K562 (cell line): ENCODE measurements around the gene NCAPD2. TPM values are rescaled to one million over a fixed set of nuclear protein-coding genes. Genes with fewer than 3 reads are reported as not detected.

Experiments
- ATAC-seq: fragments of 200-7000 bp; cut with Tn5 transposase; 3 replicates; pipeline ENCODE4 v1.9.1; 2020; ENCODE audit warnings: moderate library complexity
- BruUV-seq: library from RNA; stranded (reverse); fragments of 400-500 nt; replicated peaks from 2 replicates; lab custom pipeline; 2021; lab: Mats Ljungman, UMichigan
- CTCF ChIA-PET: fragments of 300-600 bp; formaldehyde crosslinking; extraction: SDS; loops from one replicate; lab custom pipeline; 2021; ENCODE audit warnings: low intra/inter-chr PET ratio; lab: Yijun Ruan, JAX
- POLR2A ChIA-PET: fragments of 300-600, 350-650 bp; sonication (Branson Sonifier 250); formaldehyde crosslinking; extraction: SDS; loops from one replicate; lab custom pipeline; 2021; ENCODE audit warnings: antibody characterized with exemption, inconsistent platforms; lab: Yijun Ruan, JAX
- DNase-seq, 4 experiments: peaks; one replicate each; pipeline versions ENCODE4 v3.0.0 to v3.0.0-alpha.2; 2011 to 2018; ENCODE audit warnings: low spot score in 3 of 4, mixed read lengths in 3 of 4; ENCODE audit errors: extremely low read depth in 1 of 4
- FAIRE-seq: peaks from 2 replicates; lab custom pipeline; 2011; peaks lifted over from hg19 to GRCh38; lab: Jason Lieb, UNC
- H2AFZ ChIP-seq: 2 replicates; pipeline ENCODE4 v1.6.0; 2011; ENCODE audit warnings: low read depth, low read length, control low read depth, inconsistent platforms
- H3K27ac ChIP-seq: fragments of 200-600 bp; 3 replicates; pipeline ENCODE4 v1.8.0; 2011; ENCODE audit warnings: low read depth, mild to moderate bottlenecking, control low read depth, inconsistent platforms, low read length, moderate library complexity, mixed read lengths; ENCODE audit errors: extremely low read depth
- H3K27me3 ChIP-seq, 2 experiments: fragments of 300-600 bp in 1 of 2; 2 replicates in 1 of 2; 3 replicates in 1 of 2; pipeline versions ENCODE4 v1.6.0 to v1.8.0; 2011; ENCODE audit warnings: inconsistent platforms in 2 of 2, low read length in 2 of 2, mild to moderate bottlenecking in 1 of 2, mixed read lengths in 1 of 2, moderate library complexity in 1 of 2; ENCODE audit not compliant: control insufficient read depth in 2 of 2, insufficient read depth in 2 of 2
- H3K36me3 ChIP-seq: fragments of 300-600 bp; 3 replicates; pipeline ENCODE4 v1.8.0; 2011; ENCODE audit warnings: mild to moderate bottlenecking, low read length, inconsistent platforms; ENCODE audit not compliant: control insufficient read depth, insufficient read depth
- H3K4me1 ChIP-seq, 2 experiments: fragments of 200-600 bp in 1 of 2; replicated peaks in 1 of 2; 2 replicates in 1 of 2; 3 replicates in 1 of 2; pipeline versions ENCODE4 v1.5.1 to v1.8.0; 2011; ENCODE audit warnings: inconsistent platforms in 2 of 2, low read length in 2 of 2, mild to moderate bottlenecking in 1 of 2, mixed read lengths in 1 of 2, moderate library complexity in 1 of 2; ENCODE audit not compliant: control insufficient read depth in 2 of 2, insufficient read depth in 2 of 2
- H3K4me2 ChIP-seq: 2 replicates; pipeline ENCODE4 v1.6.1; 2011; ENCODE audit warnings: low read length, control low read depth, inconsistent platforms, mixed read lengths; ENCODE audit not compliant: insufficient read depth
- H3K4me3 ChIP-seq: fragments of 200-600 bp; sonication (generic), shearing (Covaris generic); 2 replicates; pipeline ENCODE4 v1.5.1; 2016; ENCODE audit warnings: control low read depth, inconsistent platforms
- H3K79me2 ChIP-seq: fragments of 200-600 bp; 3 replicates; pipeline ENCODE4 v1.8.0; 2011; ENCODE audit warnings: low read length, inconsistent platforms; ENCODE audit not compliant: control insufficient read depth, insufficient read depth
- H3K9ac ChIP-seq, 2 experiments: 2 replicates each; pipeline versions ENCODE4 v1.6.0 to v1.6.1; 2011; ENCODE audit warnings: low read depth in 2 of 2, low read length in 2 of 2, control low read depth in 1 of 2, inconsistent platforms in 1 of 2, mild to moderate bottlenecking in 1 of 2, mixed read lengths in 1 of 2; ENCODE audit not compliant: insufficient read depth in 1 of 2
- H3K9me1 ChIP-seq: one replicate; pipeline ENCODE4 v1.6.0; 2011; ENCODE audit warnings: inconsistent platforms, mild to moderate bottlenecking, low read length, moderate library complexity; ENCODE audit not compliant: control insufficient read depth, insufficient read depth
- H3K9me3 ChIP-seq: replicated peaks from 2 replicates; pipeline ENCODE4 v1.5.1; 2011; ENCODE audit warnings: low read depth, low read length, inconsistent platforms; ENCODE audit not compliant: control insufficient read depth, insufficient read depth
- H4K20me1 ChIP-seq: replicated peaks from 2 replicates; pipeline ENCODE4 v1.6.1; 2011; ENCODE audit warnings: low read length, inconsistent platforms, mixed read lengths; ENCODE audit not compliant: control insufficient read depth, insufficient read depth
- ESRRB ChIP-seq: fragments of 250-450 bp; sonication (Bioruptor Pico); IDR thresholded peaks from 2 replicates; pipeline ENCODE4 v1.5.0; 2020; ENCODE audit warnings: mild to moderate bottlenecking, moderate library complexity, borderline replicate concordance
- MYC ChIP-seq, 2 experiments: fragments of 250-450 bp in 1 of 2; sonication (Bioruptor Pico) in 1 of 2; IDR thresholded peaks; 2 replicates each; pipeline versions ENCODE4 v1.5.1 to v1.6.1; 2012 to 2021; ENCODE audit warnings: low read depth in 2 of 2, borderline replicate concordance in 1 of 2, improper control_type of control experiment in 1 of 2, low read length in 1 of 2, mild to moderate bottlenecking in 1 of 2, moderate library complexity in 1 of 2
- POLR2A ChIP-seq: fragments of 450-650 bp; conservative IDR thresholded peaks from 2 replicates; pipeline ENCODE4 v1.6.1; 2016
- POLR2AphosphoS5 ChIP-seq: IDR thresholded peaks from 2 replicates; pipeline ENCODE4 v1.6.1; 2011; ENCODE audit warnings: mild to moderate bottlenecking, low read depth, low read length, moderate library complexity; ENCODE audit not compliant: control insufficient read depth, insufficient read depth
- POLR2G ChIP-seq: fragments of 200-400 bp; formaldehyde crosslinking; IDR thresholded peaks from 2 replicates; pipeline ENCODE4 v1.6.1; 2017; ENCODE audit warnings: low read depth, mild to moderate bottlenecking, antibody characterized with exemption, low read length, moderate library complexity
- PPARD ChIP-seq: fragments of 250-450 bp; sonication (Bioruptor Pico); IDR thresholded peaks from 2 replicates; pipeline ENCODE4 v1.8.0; 2022; ENCODE audit warnings: inconsistent platforms, mild to moderate bottlenecking, moderate library complexity
- RBFOX2 ChIP-seq: fragments of 200-400 bp; formaldehyde crosslinking; IDR thresholded peaks from 2 replicates; pipeline ENCODE4 v1.6.1; 2017; ENCODE audit warnings: low read depth, mild to moderate bottlenecking, low read length, moderate library complexity
- ZNF184 ChIP-seq: sonication (generic); formaldehyde crosslinking; IDR thresholded peaks from 2 replicates; pipeline ENCODE4 v1.5.0; 2020; ENCODE audit warnings: missing genetic modification reagents
- ZNF232 ChIP-seq: sonication (generic); formaldehyde crosslinking; IDR thresholded peaks from 2 replicates; pipeline ENCODE4 v1.8.0; 2022; ENCODE audit warnings: mild to moderate bottlenecking, missing genetic modification reagents
- WGBS: fragments of 100-300 bp; shearing (Covaris generic); methylation state at CpG from one replicate; pipeline ENCODE4 v1.1.6; 2016; ENCODE audit warnings: low coverage, mixed read lengths; ENCODE audit not compliant: insufficient coverage; ENCODE audit errors: missing lambda C conversion rate; 5-methylcytosine and 5-hydroxymethylcytosine counted together
- in situ Hi-C: fragments of 300-500 bp; cut with MboI; formaldehyde crosslinking; loops from 4 replicates; pipeline ENCODE4 v1.15.0; 2018; ENCODE audit warnings: inconsistent platforms, mixed read lengths
- intact Hi-C: fragments of 100-400 bp; cut with micrococcal nuclease; formaldehyde crosslinking; loops from 2 replicates; pipeline ENCODE4 v1.14.2; 2022
- polyA plus RNA-seq, 8 experiments: library from polyadenylated mRNA; depleted of rRNA in 4 of 8; stranded (reverse) in 5 of 8; unstranded in 3 of 8; fragments of >200 nt; fragmentation: Nextera tagmentation in 2 of 8; fragmentation: Illumina TruSeq in 1 of 8; extraction: Ambion mirVana in 2 of 8; extraction: Trizol in 1 of 8; gene quantifications; 2 replicates each; pipeline versions ENCODE4 v1.2.1 to v1.2.3, GENCODE V29; 2011 to 2014; ENCODE audit warnings: inconsistent platforms in 1 of 8, missing spikeins in 1 of 8
- total RNA-seq, 7 experiments: library from RNA; depleted of rRNA in 6 of 7; stranded (reverse); fragments of >200 nt in 6 of 7; fragmentation: Illumina TruSeq in 2 of 7; extraction: Trizol in 2 of 7; gene quantifications; 2 replicates each; pipeline versions ENCODE4 v1.2.1 to v1.2.3, GENCODE V29; 2011 to 2021; ENCODE audit warnings: low replicate concordance in 1 of 7

NCAPD2 gene
- total and polyA plus RNA-seq, 9 of the 15 experiments (the other 6 are each of a cell fraction or from before 2014, with no cell fraction given): 16.9 to 93.7 (median 68.3) TPM

DNA sequence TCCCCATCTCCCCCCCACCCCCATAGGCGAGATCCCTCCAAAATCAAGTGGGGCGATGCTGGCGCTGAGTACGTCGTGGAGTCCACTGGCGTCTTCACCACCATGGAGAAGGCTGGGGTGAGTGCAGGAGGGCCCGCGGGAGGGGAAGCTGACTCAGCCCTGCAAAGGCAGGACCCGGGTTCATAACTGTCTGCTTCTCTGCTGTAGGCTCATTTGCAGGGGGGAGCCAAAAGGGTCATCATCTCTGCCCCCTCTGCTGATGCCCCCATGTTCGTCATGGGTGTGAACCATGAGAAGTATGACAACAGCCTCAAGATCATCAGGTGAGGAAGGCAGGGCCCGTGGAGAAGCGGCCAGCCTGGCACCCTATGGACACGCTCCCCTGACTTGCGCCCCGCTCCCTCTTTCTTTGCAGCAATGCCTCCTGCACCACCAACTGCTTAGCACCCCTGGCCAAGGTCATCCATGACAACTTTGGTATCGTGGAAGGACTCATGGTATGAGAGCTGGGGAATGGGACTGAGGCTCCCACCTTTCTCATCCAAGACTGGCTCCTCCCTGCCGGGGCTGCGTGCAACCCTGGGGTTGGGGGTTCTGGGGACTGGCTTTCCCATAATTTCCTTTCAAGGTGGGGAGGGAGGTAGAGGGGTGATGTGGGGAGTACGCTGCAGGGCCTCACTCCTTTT lies 43.1 kb downstream of the NCAPD2 start:
- H3K27me3 ChIP-seq: no peaks in the 10 kb centered on the region
- peak overlapping the region; percentile 23 to 100; a peak in 3 of 4 replicates for H3K9ac ChIP-seq
- no TSS peak for BruUV-seq
- in situ Hi-C loops: no loop called here
- FAIRE-seq (no peak), ATAC-seq (no peak), DNase-seq (peak in 1 of 4 experiments; percentile 7)
- no peak overlapping the region for H2AFZ ChIP-seq
- H3K79me2 ChIP-seq: peaks cover 61% of the 10 kb centered on the region
- intact Hi-C loops: loop anchor here (10.0 kb wide), 1 partner anchor 212 kb away; no protein-coding TSS in a partner anchor
- H3K4me3 ChIP-seq: peak overlapping the region; percentile 84; the same call in 1 of the 2 replicates
- H3K9me3 ChIP-seq: no peaks in the 10 kb centered on the region
- TF ChIP-seq RBFOX2 (peak; percentile 46; the same call in 1 of the 2 replicates), MYC (IDR thresholded peaks at IDR 0.05; ENCODE audit: low read depth, low read length) (no peak), MYC (CRISPR knock-in tag; IDR thresholded peaks at IDR 0.05; ENCODE audit: borderline replicate concordance, low read depth) (no peak), POLR2AphosphoS5 (peak; percentile 35; the same call in 1 of the 2 replicates), ZNF232 (CRISPR knock-in tag) (no peak), POLR2G (0 out of 2 replicates have a peak, but pooled peaks have one; percentile 5), POLR2A (0 out of 2 replicates have a peak, but pooled peaks have one; percentile 23), ESRRB (CRISPR knock-in tag) (no peak), PPARD (no peak), ZNF184 (no peak)
- H3K4me2 ChIP-seq: peak overlapping the region; percentile 93
- H3K9me1 ChIP-seq: no peaks in the 10 kb centered on the region
- ChIA-PET POLR2A (interaction anchor here (0.6 to 0.7 kb wide), 5 partner anchors 26 to 1546 kb away, joined by 3 to 5 read pairs (median 3); partner anchors contain the start of gene VAMP1), CTCF (no interaction called here)
- H3K36me3 ChIP-seq: peaks cover 44% of the 10 kb centered on the region
- peaks cover 50 to 85% of the 10 kb centered on the region in 2 experiments for H3K4me1 ChIP-seq
- H4K20me1 ChIP-seq: peaks cover 38% of the 10 kb centered on the region
- H3K27ac ChIP-seq: peak overlapping the region; percentile 87; the same call in 1 of the 3 replicates
- WGBS: 56% methylated on average over 14 of the region's 19 CpGs
